NB4 (cell line): ENCODE measurements around the gene MEI1.

Experiments used
- CTCF ChIP-seq: IDR thresholded peaks from one replicate; pipeline ENCODE4 v1.5.1; 2012; ENCODE audit warnings: low read depth, low read length
- MYC ChIP-seq: IDR thresholded peaks from 2 replicates; pipeline ENCODE4 v1.6.1; 2011; ENCODE audit warnings: low read depth, low read length
- POLR2A ChIP-seq: IDR thresholded peaks from 2 replicates; pipeline ENCODE4 v1.6.1; 2011; ENCODE audit warnings: mild to moderate bottlenecking; ENCODE audit not compliant: insufficient read length; ENCODE audit errors: extremely low read depth

- TF ChIP-seq CTCF, result no peak
- TF ChIP-seq POLR2A, result no peak
- no peak for TF ChIP-seq MYC
These were observed 43.6 kb downstream of the MEI1 start for GRCh38 chr22:41742918-41743317.
